ENCODE results near the gene ZPBP. TPM values are rescaled to one million over a fixed set of nuclear protein-coding genes. Genes with fewer than 3 reads are reported as not detected.

ZPBP gene
- total RNA-seq, 1 experiment from 2014 or later = not detected

GRCh38 chr7:49928787-49929186, 164.3 kb downstream of the ZPBP start:
- POLR2A ChIA-PET (ENCODE audit: unreplicated experiment) = no interaction called here
- H3K79me2 ChIP-seq (ENCODE audit: low read depth) = no peaks in the 10 kb centered on the region
- no peaks in the 10 kb centered on the region for H3K27me3 ChIP-seq (ENCODE audit: insufficient read depth, low read depth)
- no peak overlapping the region for H3K27ac ChIP-seq
- H3K36me3 ChIP-seq (ENCODE audit: low read depth) = no peaks in the 10 kb centered on the region
- no peak for DNase-seq
- no peaks in the 10 kb centered on the region for H4K20me1 ChIP-seq (ENCODE audit: insufficient read depth)
- TF ChIP-seq CTCF (conservative IDR thresholded peaks at IDR 0.05) (no peak), EZH2 (IDR thresholded peaks at IDR 0.05; ENCODE audit: low read depth) (no peak)
- H3K9me3 ChIP-seq (ENCODE audit: insufficient read depth, low read depth) = no peaks in the 10 kb centered on the region
- H3F3A ChIP-seq (ENCODE audit: insufficient read depth, low read depth) = no peaks in the 10 kb centered on the region
- H3K4me1 ChIP-seq (replicated peaks; ENCODE audit: insufficient read depth) = no peaks in the 10 kb centered on the region
- CTCF ChIA-PET = no interaction called here
- intact Hi-C loops (cut with micrococcal nuclease; ENCODE audit: unreplicated experiment) = no loop called here
- no peak overlapping the region for H2AFZ ChIP-seq
- BruUV-seq (replicated peaks) = no TSS peak
- H3K4me3 ChIP-seq = no peak overlapping the region
- no peak overlapping the region for H3K4me2 ChIP-seq
- H3K9me2 ChIP-seq (ENCODE audit: insufficient read depth) = no peaks in the 10 kb centered on the region

GRCh38 chr7:49927631-49928030, 165.4 kb downstream of the ZPBP start:
- ChIA-PET POLR2A (ENCODE audit: unreplicated experiment) (no interaction called here), CTCF (no interaction called here)
- Histone ChIP-seq H3K4me1 (replicated peaks; ENCODE audit: insufficient read depth) (no peaks in the 10 kb centered on the region), H3K36me3 (ENCODE audit: low read depth) (no peaks in the 10 kb centered on the region), H3K79me2 (ENCODE audit: low read depth) (no peaks in the 10 kb centered on the region), H3K4me2 (no peak overlapping the region), H3K9me2 (ENCODE audit: insufficient read depth) (no peaks in the 10 kb centered on the region), H3K27me3 (ENCODE audit: insufficient read depth, low read depth) (no peaks in the 10 kb centered on the region), H3K4me3 (no peak overlapping the region), H3K27ac (no peak overlapping the region), H2AFZ (no peak overlapping the region), H3K9me3 (ENCODE audit: insufficient read depth, low read depth) (no peaks in the 10 kb centered on the region), H4K20me1 (ENCODE audit: insufficient read depth) (no peaks in the 10 kb centered on the region), H3F3A (ENCODE audit: insufficient read depth, low read depth) (no peaks in the 10 kb centered on the region)
- BruUV-seq (replicated peaks) = no TSS peak
- TF ChIP-seq EZH2 (IDR thresholded peaks at IDR 0.05; ENCODE audit: low read depth) (no peak), CTCF (conservative IDR thresholded peaks at IDR 0.05) (no peak)
- intact Hi-C loops (cut with micrococcal nuclease; ENCODE audit: unreplicated experiment) = no loop called here
- no peak for DNase-seq

- POLR2A ChIA-PET (ENCODE audit: unreplicated experiment) = no interaction called here
- no peaks in the 10 kb centered on the region for H3K9me2 ChIP-seq (ENCODE audit: insufficient read depth)
- H3K79me2 ChIP-seq (ENCODE audit: low read depth) = no peaks in the 10 kb centered on the region
- no TSS peak for BruUV-seq (replicated peaks)
- no peak overlapping the region for H2AFZ ChIP-seq
- no peak overlapping the region for H3K4me3 ChIP-seq
- H3K36me3 ChIP-seq (ENCODE audit: low read depth) = no peaks in the 10 kb centered on the region
- no peak for TF ChIP-seq EZH2 (IDR thresholded peaks at IDR 0.05; ENCODE audit: low read depth)
- TF ChIP-seq CTCF (conservative IDR thresholded peaks at IDR 0.05) = no peak
- no peaks in the 10 kb centered on the region for H3K27me3 ChIP-seq (ENCODE audit: insufficient read depth, low read depth)
- CTCF ChIA-PET = no interaction called here
- H3K4me2 ChIP-seq = no peak overlapping the region
- no peak for DNase-seq
- no peaks in the 10 kb centered on the region for H3K9me3 ChIP-seq (ENCODE audit: insufficient read depth, low read depth)
- intact Hi-C loops (cut with micrococcal nuclease; ENCODE audit: unreplicated experiment) = no loop called here
- H3F3A ChIP-seq (ENCODE audit: insufficient read depth, low read depth) = no peaks in the 10 kb centered on the region
- no peaks in the 10 kb centered on the region for H3K4me1 ChIP-seq (replicated peaks; ENCODE audit: insufficient read depth)
- H3K27ac ChIP-seq = no peak overlapping the region
- no peaks in the 10 kb centered on the region for H4K20me1 ChIP-seq (ENCODE audit: insufficient read depth)
Observed at GRCh38 chr7:49926720-49927119, 166.3 kb downstream of the ZPBP start.

All from PC-9 (cell line).